ENCODE data around the gene ANGPT4. TPM values are rescaled to one million over a fixed set of nuclear protein-coding genes. Genes with fewer than 3 reads are reported as not detected.

The ANGPT4 gene
- total and polyA plus RNA-seq, 9 of the 15 experiments (the other 6 are each of a cell fraction or from before 2014, with no cell fraction given), result not detected

DNA sequence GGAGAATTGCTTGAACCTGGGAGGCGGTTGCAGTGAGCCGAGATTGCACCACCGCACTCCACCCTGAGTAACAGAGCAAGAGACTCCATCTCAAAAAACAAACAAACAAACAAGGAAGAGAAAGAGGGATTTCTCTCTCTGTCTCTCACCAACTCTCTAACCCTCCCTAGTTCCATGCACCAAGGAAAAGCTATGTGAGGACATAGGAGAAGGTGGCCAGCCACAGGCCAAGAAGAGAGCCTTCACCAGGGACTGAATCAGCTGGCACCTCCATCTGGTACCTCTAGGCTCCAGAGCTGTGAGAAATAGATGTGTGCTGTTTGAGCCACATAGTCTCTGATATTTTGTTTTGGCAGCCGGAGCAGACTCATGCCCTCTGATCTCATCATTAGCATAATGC, 91.6 kb downstream of the ANGPT4 start (continued):
- TF ChIP-seq, protein P1, sequence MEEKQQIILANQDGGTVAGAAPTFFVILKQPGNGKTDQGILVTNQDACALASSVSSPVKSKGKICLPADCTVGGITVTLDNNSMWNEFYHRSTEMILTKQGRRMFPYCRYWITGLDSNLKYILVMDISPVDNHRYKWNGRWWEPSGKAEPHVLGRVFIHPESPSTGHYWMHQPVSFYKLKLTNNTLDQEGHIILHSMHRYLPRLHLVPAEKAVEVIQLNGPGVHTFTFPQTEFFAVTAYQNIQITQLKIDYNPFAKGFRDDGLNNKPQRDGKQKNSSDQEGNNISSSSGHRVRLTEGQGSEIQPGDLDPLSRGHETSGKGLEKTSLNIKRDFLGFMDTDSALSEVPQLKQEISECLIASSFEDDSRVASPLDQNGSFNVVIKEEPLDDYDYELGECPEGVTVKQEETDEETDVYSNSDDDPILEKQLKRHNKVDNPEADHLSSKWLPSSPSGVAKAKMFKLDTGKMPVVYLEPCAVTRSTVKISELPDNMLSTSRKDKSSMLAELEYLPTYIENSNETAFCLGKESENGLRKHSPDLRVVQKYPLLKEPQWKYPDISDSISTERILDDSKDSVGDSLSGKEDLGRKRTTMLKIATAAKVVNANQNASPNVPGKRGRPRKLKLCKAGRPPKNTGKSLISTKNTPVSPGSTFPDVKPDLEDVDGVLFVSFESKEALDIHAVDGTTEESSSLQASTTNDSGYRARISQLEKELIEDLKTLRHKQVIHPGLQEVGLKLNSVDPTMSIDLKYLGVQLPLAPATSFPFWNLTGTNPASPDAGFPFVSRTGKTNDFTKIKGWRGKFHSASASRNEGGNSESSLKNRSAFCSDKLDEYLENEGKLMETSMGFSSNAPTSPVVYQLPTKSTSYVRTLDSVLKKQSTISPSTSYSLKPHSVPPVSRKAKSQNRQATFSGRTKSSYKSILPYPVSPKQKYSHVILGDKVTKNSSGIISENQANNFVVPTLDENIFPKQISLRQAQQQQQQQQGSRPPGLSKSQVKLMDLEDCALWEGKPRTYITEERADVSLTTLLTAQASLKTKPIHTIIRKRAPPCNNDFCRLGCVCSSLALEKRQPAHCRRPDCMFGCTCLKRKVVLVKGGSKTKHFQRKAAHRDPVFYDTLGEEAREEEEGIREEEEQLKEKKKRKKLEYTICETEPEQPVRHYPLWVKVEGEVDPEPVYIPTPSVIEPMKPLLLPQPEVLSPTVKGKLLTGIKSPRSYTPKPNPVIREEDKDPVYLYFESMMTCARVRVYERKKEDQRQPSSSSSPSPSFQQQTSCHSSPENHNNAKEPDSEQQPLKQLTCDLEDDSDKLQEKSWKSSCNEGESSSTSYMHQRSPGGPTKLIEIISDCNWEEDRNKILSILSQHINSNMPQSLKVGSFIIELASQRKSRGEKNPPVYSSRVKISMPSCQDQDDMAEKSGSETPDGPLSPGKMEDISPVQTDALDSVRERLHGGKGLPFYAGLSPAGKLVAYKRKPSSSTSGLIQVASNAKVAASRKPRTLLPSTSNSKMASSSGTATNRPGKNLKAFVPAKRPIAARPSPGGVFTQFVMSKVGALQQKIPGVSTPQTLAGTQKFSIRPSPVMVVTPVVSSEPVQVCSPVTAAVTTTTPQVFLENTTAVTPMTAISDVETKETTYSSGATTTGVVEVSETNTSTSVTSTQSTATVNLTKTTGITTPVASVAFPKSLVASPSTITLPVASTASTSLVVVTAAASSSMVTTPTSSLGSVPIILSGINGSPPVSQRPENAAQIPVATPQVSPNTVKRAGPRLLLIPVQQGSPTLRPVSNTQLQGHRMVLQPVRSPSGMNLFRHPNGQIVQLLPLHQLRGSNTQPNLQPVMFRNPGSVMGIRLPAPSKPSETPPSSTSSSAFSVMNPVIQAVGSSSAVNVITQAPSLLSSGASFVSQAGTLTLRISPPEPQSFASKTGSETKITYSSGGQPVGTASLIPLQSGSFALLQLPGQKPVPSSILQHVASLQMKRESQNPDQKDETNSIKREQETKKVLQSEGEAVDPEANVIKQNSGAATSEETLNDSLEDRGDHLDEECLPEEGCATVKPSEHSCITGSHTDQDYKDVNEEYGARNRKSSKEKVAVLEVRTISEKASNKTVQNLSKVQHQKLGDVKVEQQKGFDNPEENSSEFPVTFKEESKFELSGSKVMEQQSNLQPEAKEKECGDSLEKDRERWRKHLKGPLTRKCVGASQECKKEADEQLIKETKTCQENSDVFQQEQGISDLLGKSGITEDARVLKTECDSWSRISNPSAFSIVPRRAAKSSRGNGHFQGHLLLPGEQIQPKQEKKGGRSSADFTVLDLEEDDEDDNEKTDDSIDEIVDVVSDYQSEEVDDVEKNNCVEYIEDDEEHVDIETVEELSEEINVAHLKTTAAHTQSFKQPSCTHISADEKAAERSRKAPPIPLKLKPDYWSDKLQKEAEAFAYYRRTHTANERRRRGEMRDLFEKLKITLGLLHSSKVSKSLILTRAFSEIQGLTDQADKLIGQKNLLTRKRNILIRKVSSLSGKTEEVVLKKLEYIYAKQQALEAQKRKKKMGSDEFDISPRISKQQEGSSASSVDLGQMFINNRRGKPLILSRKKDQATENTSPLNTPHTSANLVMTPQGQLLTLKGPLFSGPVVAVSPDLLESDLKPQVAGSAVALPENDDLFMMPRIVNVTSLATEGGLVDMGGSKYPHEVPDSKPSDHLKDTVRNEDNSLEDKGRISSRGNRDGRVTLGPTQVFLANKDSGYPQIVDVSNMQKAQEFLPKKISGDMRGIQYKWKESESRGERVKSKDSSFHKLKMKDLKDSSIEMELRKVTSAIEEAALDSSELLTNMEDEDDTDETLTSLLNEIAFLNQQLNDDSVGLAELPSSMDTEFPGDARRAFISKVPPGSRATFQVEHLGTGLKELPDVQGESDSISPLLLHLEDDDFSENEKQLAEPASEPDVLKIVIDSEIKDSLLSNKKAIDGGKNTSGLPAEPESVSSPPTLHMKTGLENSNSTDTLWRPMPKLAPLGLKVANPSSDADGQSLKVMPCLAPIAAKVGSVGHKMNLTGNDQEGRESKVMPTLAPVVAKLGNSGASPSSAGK (IDR thresholded peaks at IDR 0.05), result no peak
- no peak for TF ChIP-seq THAP12 (CRISPR knock-in tag; IDR thresholded peaks at IDR 0.05)
- no peak for TF ChIP-seq ETV5 (CRISPR knock-in tag; IDR thresholded peaks at IDR 0.05; ENCODE audit: low read depth)
- no peak for TF ChIP-seq ZNF175 (CRISPR knock-in tag; IDR thresholded peaks at IDR 0.05; ENCODE audit: low read depth)
- TF ChIP-seq ZNF740 (CRISPR knock-in tag; IDR thresholded peaks at IDR 0.05), result no peak
- no peak for TF ChIP-seq ZNF740 (tag; IDR thresholded peaks at IDR 0.05)
- no peak for TF ChIP-seq ZBTB9 (CRISPR knock-in tag; IDR thresholded peaks at IDR 0.05)

Data from K562 (cell line).